Stimulated activated memory B cell treated with anti-CD40 and anti-IgM and Interleukin-4, amounts not matched to agents 10 μg/mL and 1 μg/mL and 100 μg/mL, for 72 hours (primary cell): ENCODE data around the gene MRFAP1L1.
A peak's percentile ranks its signal among the peaks of the same experiment; 100 is the strongest.
"Not testable (repeated sequence)": the region's sequence is repeated elsewhere in the genome, so short reads cannot be mapped to it uniquely, and the experiment has no call there.

Experiments
- ATAC-seq: fragments of 150-1000 bp; cut with Tn5 transposase; 2 replicates; pipeline ENCODE4 v1.10.0; 2021
- H3K27ac Mint-ChIP-seq: one replicate; pipeline ENCODE4 v1.8.0; 2022; ENCODE audit warnings: mild to moderate bottlenecking, mixed read lengths
- H3K27me3 Mint-ChIP-seq: one replicate; pipeline ENCODE4 v1.8.0; 2022; ENCODE audit warnings: mixed read lengths
- H3K36me3 Mint-ChIP-seq: one replicate; pipeline ENCODE4 v1.8.0; 2022; ENCODE audit warnings: mixed read lengths
- H3K4me1 Mint-ChIP-seq: one replicate; pipeline ENCODE4 v1.8.0; 2022; ENCODE audit warnings: mixed read lengths
- H3K4me3 Mint-ChIP-seq: one replicate; pipeline ENCODE4 v1.8.0; 2022; ENCODE audit warnings: mild to moderate bottlenecking, moderate library complexity, mixed read lengths
- H3K9me3 Mint-ChIP-seq: one replicate; pipeline ENCODE4 v1.8.0; 2022; ENCODE audit warnings: mixed read lengths

The MRFAP1L1 gene

GRCh38 chr4:6672541-6673190 lies 37.0 kb downstream of the MRFAP1L1 start:
- H3K4me1 Mint-ChIP-seq: peaks cover 42% of the 10 kb centered on the region
- H3K27ac Mint-ChIP-seq: peak overlapping the region; percentile 93
- H3K27me3 Mint-ChIP-seq, ATAC-seq, H3K9me3 Mint-ChIP-seq: not testable (repeated sequence)
- H3K4me3 Mint-ChIP-seq: peak overlapping the region; percentile 93
- peaks cover 47% of the 10 kb centered on the region for H3K36me3 Mint-ChIP-seq

DNA sequence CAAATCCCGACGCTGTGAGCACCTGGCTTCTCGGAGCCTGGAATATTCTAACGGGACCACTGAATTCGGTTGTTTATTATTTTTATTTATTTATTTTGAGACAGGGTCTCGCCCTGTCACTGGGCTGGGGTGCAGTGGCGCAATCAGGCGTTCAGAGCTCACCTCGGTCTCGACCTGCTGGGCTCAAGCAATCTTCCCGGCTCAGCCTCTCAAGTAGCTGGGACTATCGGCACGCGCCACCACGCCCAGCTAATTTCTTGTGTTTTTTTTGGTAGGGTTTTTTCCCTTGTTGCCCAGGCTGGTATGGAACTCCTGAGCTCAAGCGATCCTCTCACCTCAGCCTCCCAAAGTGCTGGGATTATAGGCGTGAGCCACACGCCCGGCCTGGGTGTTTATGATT lies 37.5 kb downstream of the MRFAP1L1 start:
- Mint-ChIP-seq H3K27me3 (no peaks in the 10 kb centered on the region), H3K36me3 (peaks cover 42% of the 10 kb centered on the region), H3K9me3 (no peaks in the 10 kb centered on the region), H3K27ac (no peak overlapping the region), H3K4me3 (no peak overlapping the region), H3K4me1 (peaks cover 36% of the 10 kb centered on the region)
- no peak for ATAC-seq

GRCh38 chr4:6671648-6672047 lies 38.0 kb downstream of the MRFAP1L1 start:
- no peak overlapping the region for H3K27ac Mint-ChIP-seq
- H3K36me3 Mint-ChIP-seq: peaks cover 37% of the 10 kb centered on the region
- H3K27me3 Mint-ChIP-seq: no peaks in the 10 kb centered on the region
- ATAC-seq: no peak
- no peaks in the 10 kb centered on the region for H3K9me3 Mint-ChIP-seq
- H3K4me3 Mint-ChIP-seq: no peak overlapping the region
- H3K4me1 Mint-ChIP-seq: peaks cover 31% of the 10 kb centered on the region

DNA sequence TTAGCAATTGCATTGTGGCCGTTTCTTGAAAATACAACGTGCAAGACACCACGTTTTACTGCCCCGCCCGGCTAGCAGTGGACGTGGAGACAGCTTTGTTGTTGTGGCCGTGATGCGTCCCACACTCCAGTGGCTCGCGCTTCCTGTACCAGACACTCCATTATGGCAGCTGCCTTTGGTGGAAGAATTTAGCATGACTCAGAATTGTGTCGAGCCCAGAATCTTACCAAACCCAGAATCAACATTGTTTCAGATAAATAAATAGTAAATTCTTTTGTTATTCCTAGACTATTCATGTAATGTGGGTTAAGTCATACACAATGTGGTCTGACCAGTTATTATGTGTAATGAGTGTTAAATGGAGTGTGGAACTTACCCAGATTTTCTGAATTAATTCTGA lies 41.3 kb downstream of the MRFAP1L1 start:
- peaks cover 3% of the 10 kb centered on the region for H3K27me3 Mint-ChIP-seq

DNA sequence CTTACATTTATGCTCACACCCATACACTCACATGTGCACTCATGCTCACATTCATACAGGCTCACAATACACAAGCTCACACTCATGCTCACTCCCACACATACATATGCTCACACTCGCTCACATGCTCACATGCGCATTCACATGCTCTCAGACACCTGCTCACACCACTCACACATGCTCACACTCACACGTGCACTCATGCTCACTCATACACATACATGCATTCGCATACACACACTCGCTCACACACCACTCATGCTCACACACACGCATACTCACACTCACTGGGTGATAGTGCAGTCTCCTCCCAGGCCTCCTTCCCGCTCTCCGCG lies 44.4 kb downstream of the MRFAP1L1 start:
- Mint-ChIP-seq H3K27me3 (peaks cover 34% of the 10 kb centered on the region), H3K36me3 (peaks cover 12% of the 10 kb centered on the region), H3K27ac (no peak overlapping the region), H3K4me1 (no peaks in the 10 kb centered on the region), H3K9me3 (no peaks in the 10 kb centered on the region), H3K4me3 (no peak overlapping the region)
- ATAC-seq: no peak

More for the DNA sequence above, 41.3 kb downstream of the MRFAP1L1 start:
- H3K27ac Mint-ChIP-seq: no peak overlapping the region
- H3K4me3 Mint-ChIP-seq: no peak overlapping the region
- H3K4me1 Mint-ChIP-seq: peaks cover 4% of the 10 kb centered on the region
- H3K36me3 Mint-ChIP-seq: peaks cover 21% of the 10 kb centered on the region
- no peaks in the 10 kb centered on the region for H3K9me3 Mint-ChIP-seq
- ATAC-seq: no peak

- peaks cover 6% of the 10 kb centered on the region for H3K4me1 Mint-ChIP-seq
- H3K4me3 Mint-ChIP-seq: peak overlapping the region; percentile 51
- ATAC-seq: no peak
- H3K36me3 Mint-ChIP-seq: no peaks in the 10 kb centered on the region
- no peak overlapping the region for H3K27ac Mint-ChIP-seq
- peaks cover 47% of the 10 kb centered on the region for H3K27me3 Mint-ChIP-seq
- no peaks in the 10 kb centered on the region for H3K9me3 Mint-ChIP-seq
Measured at GRCh38 chr4:6663596-6664393, 45.9 kb downstream of the MRFAP1L1 start.

DNA sequence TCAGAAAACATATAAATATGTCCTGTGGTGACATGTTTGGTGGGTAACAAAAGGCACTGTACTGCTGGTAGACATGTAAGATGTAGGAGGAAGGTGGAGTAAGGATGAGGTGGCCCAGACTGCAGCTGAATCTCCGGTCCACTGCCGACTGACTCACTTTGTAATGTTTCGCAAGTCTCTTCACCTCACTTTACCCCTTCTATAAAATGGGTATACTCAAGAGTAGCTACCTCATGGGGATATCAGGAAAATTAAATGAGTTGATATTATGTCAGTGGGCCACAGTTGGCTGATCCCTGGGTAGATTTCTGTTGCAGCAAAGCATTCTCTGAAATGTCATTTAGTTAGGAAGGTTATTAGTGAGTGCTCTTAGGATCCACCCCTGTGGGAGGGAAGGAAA lies 47.1 kb downstream of the MRFAP1L1 start:
- H3K4me3 Mint-ChIP-seq: no peak overlapping the region
- no peak for ATAC-seq
- H3K9me3 Mint-ChIP-seq: no peaks in the 10 kb centered on the region
- H3K4me1 Mint-ChIP-seq: peaks cover 6% of the 10 kb centered on the region
- no peaks in the 10 kb centered on the region for H3K36me3 Mint-ChIP-seq
- H3K27me3 Mint-ChIP-seq: peaks cover 47% of the 10 kb centered on the region
- H3K27ac Mint-ChIP-seq: no peak overlapping the region

- no peaks in the 10 kb centered on the region for H3K36me3 Mint-ChIP-seq
- no peak for ATAC-seq
- H3K27ac Mint-ChIP-seq: no peak overlapping the region
- H3K4me1 Mint-ChIP-seq: peaks cover 6% of the 10 kb centered on the region
- no peak overlapping the region for H3K4me3 Mint-ChIP-seq
- H3K27me3 Mint-ChIP-seq: peaks cover 47% of the 10 kb centered on the region
- H3K9me3 Mint-ChIP-seq: no peaks in the 10 kb centered on the region
Measured at GRCh38 chr4:6660430-6660829, 49.2 kb downstream of the MRFAP1L1 start.

- Mint-ChIP-seq H3K9me3 (no peaks in the 10 kb centered on the region), H3K27me3 (peaks cover 47% of the 10 kb centered on the region), H3K4me3 (no peak overlapping the region), H3K27ac (no peak overlapping the region), H3K36me3 (no peaks in the 10 kb centered on the region), H3K4me1 (peaks cover 6% of the 10 kb centered on the region)
- no peak for ATAC-seq
Measured at GRCh38 chr4:6659897-6660296, 49.8 kb downstream of the MRFAP1L1 start.

DNA sequence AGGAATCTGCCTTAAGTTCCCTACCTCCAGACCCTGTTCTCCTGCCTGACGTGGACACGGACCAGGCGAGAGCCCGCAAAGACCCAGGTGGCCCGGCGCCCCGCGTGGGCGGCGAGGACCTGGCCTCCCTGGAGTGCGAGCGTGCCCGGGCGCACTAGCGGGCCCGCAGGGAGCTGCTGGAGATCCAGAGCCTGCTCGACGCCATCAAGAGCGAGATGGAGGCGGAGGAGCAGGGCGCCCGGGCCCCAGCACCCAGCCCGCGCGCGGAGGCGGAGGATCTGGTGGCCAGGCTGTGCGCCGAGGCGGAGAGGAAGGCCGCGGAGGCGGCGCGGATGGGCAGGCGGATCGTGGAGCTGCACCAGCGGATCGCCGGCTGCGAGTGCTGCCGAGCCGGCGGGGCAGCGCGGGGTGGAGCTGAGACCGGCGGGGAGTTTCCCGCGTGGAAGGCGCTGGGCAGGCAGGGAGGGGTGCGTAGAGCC lies 51.0 kb downstream of the MRFAP1L1 start:
- Mint-ChIP-seq H3K9me3 (no peaks in the 10 kb centered on the region), H3K36me3 (no peaks in the 10 kb centered on the region), H3K4me3 (peak overlapping the region; percentile 68), H3K27ac (peak overlapping the region; percentile 30), H3K4me1 (peaks cover 6% of the 10 kb centered on the region), H3K27me3 (peaks cover 47% of the 10 kb centered on the region)
- peak; percentile 68 for ATAC-seq

- H3K4me1 Mint-ChIP-seq: peaks cover 6% of the 10 kb centered on the region
- H3K36me3 Mint-ChIP-seq: no peaks in the 10 kb centered on the region
- no peaks in the 10 kb centered on the region for H3K9me3 Mint-ChIP-seq
- peak overlapping the region; percentile 30 for H3K27ac Mint-ChIP-seq
- H3K27me3 Mint-ChIP-seq: peaks cover 42% of the 10 kb centered on the region
- no peak for ATAC-seq
- peak overlapping the region; percentile 68 for H3K4me3 Mint-ChIP-seq
Measured at GRCh38 chr4:6658209-6658595, 51.5 kb downstream of the MRFAP1L1 start.
